Measurements from ENCODE around the gene PATJ.

- TF ChIP-seq POLR2A (IDR thresholded peaks at IDR 0.05): no peak
- TF ChIP-seq CTCF (IDR thresholded peaks at IDR 0.05): no peak
- TF ChIP-seq POLR2AphosphoS5 (IDR thresholded peaks at IDR 0.05): no peak
Measured at GRCh38 chr1:61852670-61853015, 110.4 kb downstream of the PATJ start.
